Thoracic aorta (tissue), 2 donors: Measurements from ENCODE around the gene DNAJC1. TPM values are rescaled to one million over a fixed set of nuclear protein-coding genes. Genes with fewer than 3 reads are reported as not detected.

Source experiments
- ATAC-seq: fragments of 150-250 bp; one replicate; pipeline ENCODE4 v1.8.0; 2017; ENCODE audit warnings: low read depth; ENCODE audit not compliant: insufficient number of reproducible peaks, low FRiP score
- DNase-seq: peaks from one replicate; pipeline ENCODE4 v3.0.0-alpha.2; 2020; ENCODE audit warnings: low spot score
- H3K27ac ChIP-seq, 2 donors: fragments of 200-600 bp; sonication (generic); 1 replicate in 1 of 2; 2 replicates in 1 of 2; pipeline ENCODE4 v1.5.1; 2016; ENCODE audit warnings: mild to moderate bottlenecking in 2 of 2, moderate library complexity in 2 of 2
- H3K27me3 ChIP-seq: fragments of 200-600 bp; sonication (generic); replicated peaks from 2 replicates; pipeline ENCODE4 v1.6.0; 2016; ENCODE audit warnings: mild to moderate bottlenecking; ENCODE audit not compliant: insufficient read depth
- H3K36me3 ChIP-seq: fragments of 200-600 bp; sonication (generic); one replicate; pipeline ENCODE4 v1.5.1; 2016
- H3K4me1 ChIP-seq, 2 donors: fragments of 200-600 bp; sonication (generic); 1 replicate in 1 of 2; 2 replicates in 1 of 2; pipeline versions ENCODE4 v1.5.1 to v1.6.0; 2016; ENCODE audit warnings: low read depth in 2 of 2, mild to moderate bottlenecking in 1 of 2; ENCODE audit not compliant: control insufficient read depth in 1 of 2
- H3K4me3 ChIP-seq: fragments of 200-600 bp; sonication (generic); 2 replicates; pipeline ENCODE4 v1.5.1; 2016; ENCODE audit warnings: mild to moderate bottlenecking
- H3K9me3 ChIP-seq: fragments of 200-600 bp; sonication (generic); 2 replicates; pipeline ENCODE4 v1.5.1; 2016
- total RNA-seq, 2 donors: library from RNA; depleted of rRNA; stranded (reverse); fragments of >200 nt; gene quantifications; one replicate each; pipeline versions ENCODE4 v1.1.0 to v1.2.3, GENCODE V29; 2016
- TF ChIP-seq, protein P1 (sequence below): fragments of 200-600 bp; sonication (generic); IDR thresholded peaks from one replicate; pipeline ENCODE4 v1.5.1; 2019; ENCODE audit warnings: antibody characterized with exemption

The DNAJC1 gene
- total RNA-seq, 2 donors from 2014 or later = 63.1 to 156 TPM

DNA sequence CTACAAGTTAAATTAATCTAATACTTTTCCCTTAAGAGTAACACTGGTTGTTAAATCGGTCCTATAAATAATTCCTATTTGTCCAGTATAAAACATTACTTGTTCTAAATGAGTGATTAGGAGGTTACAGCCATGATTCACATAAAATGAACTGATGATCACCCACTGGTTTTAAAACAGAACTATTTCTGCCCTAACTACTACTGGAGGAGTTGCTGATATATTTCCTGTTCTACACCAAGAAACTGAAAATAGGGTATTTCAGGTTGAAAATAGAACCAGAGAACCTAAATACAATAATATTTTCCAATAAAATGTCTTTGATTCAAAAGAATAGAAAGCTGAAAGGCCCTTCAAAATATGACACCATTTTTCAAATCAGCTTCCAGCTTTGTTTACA, 30.9 kb downstream of the DNAJC1 start:
- Histone ChIP-seq H3K27me3 (no peaks in the 10 kb centered on the region), H3K4me3 (no peak overlapping the region), H3K4me1 (peaks cover 0 to 4% of the 10 kb centered on the region in 2 donors), H3K36me3 (no peaks in the 10 kb centered on the region), H3K27ac (no peak overlapping the region), H3K9me3 (no peaks in the 10 kb centered on the region)
- DNase-seq = no peak
- no peak for ATAC-seq
- TF ChIP-seq, protein P1, sequence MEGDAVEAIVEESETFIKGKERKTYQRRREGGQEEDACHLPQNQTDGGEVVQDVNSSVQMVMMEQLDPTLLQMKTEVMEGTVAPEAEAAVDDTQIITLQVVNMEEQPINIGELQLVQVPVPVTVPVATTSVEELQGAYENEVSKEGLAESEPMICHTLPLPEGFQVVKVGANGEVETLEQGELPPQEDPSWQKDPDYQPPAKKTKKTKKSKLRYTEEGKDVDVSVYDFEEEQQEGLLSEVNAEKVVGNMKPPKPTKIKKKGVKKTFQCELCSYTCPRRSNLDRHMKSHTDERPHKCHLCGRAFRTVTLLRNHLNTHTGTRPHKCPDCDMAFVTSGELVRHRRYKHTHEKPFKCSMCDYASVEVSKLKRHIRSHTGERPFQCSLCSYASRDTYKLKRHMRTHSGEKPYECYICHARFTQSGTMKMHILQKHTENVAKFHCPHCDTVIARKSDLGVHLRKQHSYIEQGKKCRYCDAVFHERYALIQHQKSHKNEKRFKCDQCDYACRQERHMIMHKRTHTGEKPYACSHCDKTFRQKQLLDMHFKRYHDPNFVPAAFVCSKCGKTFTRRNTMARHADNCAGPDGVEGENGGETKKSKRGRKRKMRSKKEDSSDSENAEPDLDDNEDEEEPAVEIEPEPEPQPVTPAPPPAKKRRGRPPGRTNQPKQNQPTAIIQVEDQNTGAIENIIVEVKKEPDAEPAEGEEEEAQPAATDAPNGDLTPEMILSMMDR = no peak

- Histone ChIP-seq H3K27ac (no peak overlapping the region), H3K36me3 (no peaks in the 10 kb centered on the region), H3K4me1 (peaks cover 0 to 4% of the 10 kb centered on the region in 2 donors), H3K4me3 (no peak overlapping the region), H3K9me3 (no peaks in the 10 kb centered on the region), H3K27me3 (no peaks in the 10 kb centered on the region)
- ATAC-seq (no peak), DNase-seq (no peak)
- TF ChIP-seq, protein P1 = no peak
These were observed 33.9 kb downstream of the DNAJC1 start for GRCh38 chr10:21969326-21970287.

- no peaks in the 10 kb centered on the region for H3K4me1 ChIP-seq
- ATAC-seq (no peak), DNase-seq (no peak)
- H3K27ac ChIP-seq = no peak overlapping the region
- H3K4me3 ChIP-seq = no peak overlapping the region
- H3K36me3 ChIP-seq = no peaks in the 10 kb centered on the region
- H3K9me3 ChIP-seq = no peaks in the 10 kb centered on the region
- TF ChIP-seq, protein P1 = no peak
- no peaks in the 10 kb centered on the region for H3K27me3 ChIP-seq
These were observed 38.4 kb downstream of the DNAJC1 start for GRCh38 chr10:21964983-21965665.

GRCh38 chr10:21962358-21962757, 41.2 kb downstream of the DNAJC1 start:
- H3K4me3 ChIP-seq = no peak overlapping the region
- DNase-seq = no peak
- ATAC-seq = no peak
- H3K36me3 ChIP-seq = no peaks in the 10 kb centered on the region
- H3K27me3 ChIP-seq = no peaks in the 10 kb centered on the region
- H3K27ac ChIP-seq = no peak overlapping the region
- no peaks in the 10 kb centered on the region for H3K4me1 ChIP-seq
- no peaks in the 10 kb centered on the region for H3K9me3 ChIP-seq
- TF ChIP-seq, protein P1 = no peak

DNA sequence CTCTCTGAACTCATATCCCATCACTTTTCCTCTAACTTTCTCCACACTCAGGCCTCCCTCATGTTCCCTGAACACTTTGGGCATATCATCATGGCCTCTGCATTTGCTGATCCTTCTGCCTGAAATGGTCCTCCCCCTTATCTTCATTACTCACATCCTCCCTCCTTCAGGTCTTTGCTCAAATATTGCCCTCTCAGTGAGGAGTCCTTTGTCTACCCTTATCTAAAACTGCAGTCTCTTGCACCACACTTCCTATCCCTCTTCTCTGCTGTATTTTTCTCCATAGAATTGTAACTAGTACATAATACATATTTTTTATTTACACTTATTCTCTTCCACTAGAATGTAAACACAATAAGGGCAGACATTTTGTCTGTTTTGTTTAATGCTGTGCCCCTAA, 41.7 kb downstream of the DNAJC1 start:
- ATAC-seq (no peak), DNase-seq (no peak)
- no peaks in the 10 kb centered on the region for H3K27me3 ChIP-seq
- TF ChIP-seq, protein P1 = no peak
- H3K36me3 ChIP-seq = no peaks in the 10 kb centered on the region
- no peak overlapping the region for H3K27ac ChIP-seq
- H3K9me3 ChIP-seq = no peaks in the 10 kb centered on the region
- H3K4me3 ChIP-seq = no peak overlapping the region
- no peaks in the 10 kb centered on the region for H3K4me1 ChIP-seq
